ENCODE data around the gene DNM3. TPM values are rescaled to one million over a fixed set of nuclear protein-coding genes. Genes with fewer than 3 reads are reported as not detected.

DNM3 gene
- total RNA-seq, 1 donor from 2014 or later = 1.1 TPM

GRCh38 chr1:172354291-172355274 lies 513.3 kb downstream of the DNM3 start:
- no peak overlapping the region for H3K4me2 ChIP-seq
- H3F3A ChIP-seq (ENCODE audit: low read depth) = no peaks in the 10 kb centered on the region
- no peak overlapping the region for H3K27ac Mint-ChIP-seq
- H3K79me2 ChIP-seq (ENCODE audit: low read depth) = no peaks in the 10 kb centered on the region
- no peaks in the 10 kb centered on the region for H3K27me3 Mint-ChIP-seq (ENCODE audit: insufficient read depth, low read depth)
- H3K4me1 Mint-ChIP-seq = peaks cover 40% of the 10 kb centered on the region
- no peak overlapping the region for H3K4me3 Mint-ChIP-seq
- no peak for DNase-seq (ENCODE audit: low spot score)
- H3K36me3 ChIP-seq = no peaks in the 10 kb centered on the region
- H4K20me1 ChIP-seq (ENCODE audit: low read depth) = no peaks in the 10 kb centered on the region
- H3K9me3 Mint-ChIP-seq = no peaks in the 10 kb centered on the region
- H3K9ac ChIP-seq = no peak overlapping the region
- peaks cover 17% of the 10 kb centered on the region for H3K4me1 ChIP-seq
- TF ChIP-seq CTCF (IDR thresholded peaks at IDR 0.05) (no peak), EZH2 (IDR thresholded peaks at IDR 0.05) (no peak), EZH2phosphoT487 (IDR thresholded peaks at IDR 0.05) (no peak)
- H3K27ac ChIP-seq = no peak overlapping the region
- H2AFZ ChIP-seq (replicated peaks) = no peak overlapping the region
- peaks cover 5% of the 10 kb centered on the region for H3K27me3 ChIP-seq
- no peaks in the 10 kb centered on the region for H3K9me3 ChIP-seq (ENCODE audit: low read depth)
- no peak overlapping the region for H3K4me3 ChIP-seq
- no peaks in the 10 kb centered on the region for H3K36me3 Mint-ChIP-seq

GRCh38 chr1:172356620-172357019 lies 515.3 kb downstream of the DNM3 start:
- H3K9me3 Mint-ChIP-seq = no peaks in the 10 kb centered on the region
- Histone ChIP-seq H3K27ac (no peak overlapping the region), H4K20me1 (ENCODE audit: low read depth) (no peaks in the 10 kb centered on the region), H3K4me2 (no peak overlapping the region), H3K9me3 (ENCODE audit: low read depth) (no peaks in the 10 kb centered on the region), H3K4me3 (no peak overlapping the region), H3K4me1 (peaks cover 35% of the 10 kb centered on the region), H3K79me2 (ENCODE audit: low read depth) (no peaks in the 10 kb centered on the region), H3K9ac (no peak overlapping the region), H3K27me3 (peaks cover 24% of the 10 kb centered on the region), H3K36me3 (no peaks in the 10 kb centered on the region), H3F3A (ENCODE audit: low read depth) (peaks cover 5% of the 10 kb centered on the region), H2AFZ (replicated peaks) (no peak overlapping the region)
- peaks cover 48% of the 10 kb centered on the region for H3K4me1 Mint-ChIP-seq
- no peaks in the 10 kb centered on the region for H3K27me3 Mint-ChIP-seq (ENCODE audit: insufficient read depth, low read depth)
- no peak overlapping the region for H3K4me3 Mint-ChIP-seq
- TF ChIP-seq EZH2phosphoT487 (IDR thresholded peaks at IDR 0.05) = no peak
- no peak for TF ChIP-seq EZH2 (IDR thresholded peaks at IDR 0.05)
- no peak for TF ChIP-seq CTCF (IDR thresholded peaks at IDR 0.05)
- DNase-seq (ENCODE audit: low spot score) = no peak
- no peaks in the 10 kb centered on the region for H3K36me3 Mint-ChIP-seq
- no peak overlapping the region for H3K27ac Mint-ChIP-seq

GRCh38 chr1:172357753-172358385 lies 516.6 kb downstream of the DNM3 start:
- Histone ChIP-seq H3K9me3 (ENCODE audit: low read depth) (no peaks in the 10 kb centered on the region), H3K79me2 (ENCODE audit: low read depth) (no peaks in the 10 kb centered on the region), H3K27ac (no peak overlapping the region), H3K9ac (no peak overlapping the region), H3K4me1 (peaks cover 40% of the 10 kb centered on the region), H3K4me3 (no peak overlapping the region), H3F3A (ENCODE audit: low read depth) (peaks cover 5% of the 10 kb centered on the region), H3K27me3 (peaks cover 36% of the 10 kb centered on the region), H3K36me3 (no peaks in the 10 kb centered on the region), H2AFZ (replicated peaks) (no peak overlapping the region), H4K20me1 (ENCODE audit: low read depth) (no peaks in the 10 kb centered on the region), H3K4me2 (peak overlapping the region; percentile 34)
- peaks cover 45% of the 10 kb centered on the region for H3K4me1 Mint-ChIP-seq
- no peaks in the 10 kb centered on the region for H3K36me3 Mint-ChIP-seq
- no peaks in the 10 kb centered on the region for H3K9me3 Mint-ChIP-seq
- H3K4me3 Mint-ChIP-seq = no peak overlapping the region
- H3K27ac Mint-ChIP-seq = no peak overlapping the region
- H3K27me3 Mint-ChIP-seq (ENCODE audit: insufficient read depth, low read depth) = no peaks in the 10 kb centered on the region
- no peak for DNase-seq (ENCODE audit: low spot score)
- TF ChIP-seq CTCF (IDR thresholded peaks at IDR 0.05) = no peak
- TF ChIP-seq EZH2 (IDR thresholded peaks at IDR 0.05) = no peak
- no peak for TF ChIP-seq EZH2phosphoT487 (IDR thresholded peaks at IDR 0.05)

Measured in neural progenitor cell (in vitro differentiated cells).